PC-9 (cell line): ENCODE data around the gene PRIMA1. TPM values are rescaled to one million over a fixed set of nuclear protein-coding genes. Genes with fewer than 3 reads are reported as not detected.

Experiments
- BruUV-seq: library from RNA; stranded (reverse); fragments of 400-500 nt; replicated peaks from 2 replicates; lab custom pipeline; 2021; lab: Mats Ljungman, UMichigan
- CTCF ChIA-PET: fragments of 300-600 bp; sonication (Branson Sonifier 250); formaldehyde crosslinking; loops from one replicate; lab custom pipeline; 2022; ENCODE audit warnings: antibody characterized with exemption; lab: Charles Lee
- POLR2A ChIA-PET: fragments of 300-600 bp; sonication (Branson Sonifier 250); formaldehyde crosslinking; loops from one replicate; lab custom pipeline; 2022; ENCODE audit warnings: antibody characterized with exemption; ENCODE audit not compliant: unreplicated experiment; lab: Charles Lee
- DNase-seq, 2 experiments: peaks; one replicate each; pipeline versions ENCODE4 v3.0.0 to v3.0.0-alpha.2; 2015 to 2022; ENCODE audit warnings: mixed read lengths in 1 of 2
- H2AFZ ChIP-seq: fragments of 200-600 bp; sonication (generic); 2 replicates; pipeline ENCODE4 v1.8.1; 2017; ENCODE audit warnings: antibody characterized with exemption
- H3F3A ChIP-seq: fragments of 200-600 bp; sonication (generic); 2 replicates; pipeline ENCODE4 v1.8.1; 2017; ENCODE audit warnings: antibody characterized with exemption, mild to moderate bottlenecking, low read depth; ENCODE audit not compliant: insufficient read depth
- H3K27ac ChIP-seq: fragments of 200-600 bp; sonication (generic); 2 replicates; pipeline ENCODE4 v1.6.1; 2016; ENCODE audit warnings: mixed run types
- H3K27me3 ChIP-seq: fragments of 200-600 bp; sonication (generic); 2 replicates; pipeline ENCODE4 v1.6.1; 2016; ENCODE audit warnings: low read depth, mixed run types; ENCODE audit not compliant: insufficient read depth
- H3K36me3 ChIP-seq: fragments of 200-600 bp; sonication (generic); 2 replicates; pipeline ENCODE4 v1.6.1; 2016; ENCODE audit warnings: low read depth, mixed run types
- H3K4me1 ChIP-seq: fragments of 200-600 bp; sonication (generic); replicated peaks from 2 replicates; pipeline ENCODE4 v1.6.1; 2016; ENCODE audit warnings: mixed run types; ENCODE audit not compliant: insufficient read depth
- H3K4me2 ChIP-seq: fragments of 200-600 bp; sonication (generic); 2 replicates; pipeline ENCODE4 v1.6.1; 2017; ENCODE audit warnings: mixed run types
- H3K4me3 ChIP-seq: fragments of 200-600 bp; sonication (generic); 2 replicates; pipeline ENCODE4 v1.6.1; 2016; ENCODE audit warnings: mixed run types
- H3K79me2 ChIP-seq: fragments of 200-600 bp; sonication (generic); 2 replicates; pipeline ENCODE4 v1.6.1; 2017; ENCODE audit warnings: low read depth, mixed run types
- H3K9me2 ChIP-seq: fragments of 200-600 bp; sonication (generic); 2 replicates; pipeline ENCODE4 v1.8.1; 2017; ENCODE audit warnings: mild to moderate bottlenecking; ENCODE audit not compliant: insufficient read depth
- H3K9me3 ChIP-seq: fragments of 200-600 bp; sonication (generic); 2 replicates; pipeline ENCODE4 v1.8.1; 2016; ENCODE audit warnings: low read depth; ENCODE audit not compliant: insufficient read depth
- H4K20me1 ChIP-seq: fragments of 200-600 bp; sonication (generic); 2 replicates; pipeline ENCODE4 v1.8.1; 2017; ENCODE audit not compliant: insufficient read depth
- EZH2 ChIP-seq: fragments of 200-600 bp; sonication (generic); IDR thresholded peaks from 2 replicates; pipeline ENCODE4 v1.8.0; 2017; ENCODE audit warnings: antibody characterized with exemption, low read depth
- intact Hi-C: fragments of 100-400 bp; cut with micrococcal nuclease; formaldehyde crosslinking; loops from one replicate; pipeline ENCODE4 v1.10.0; 2022; ENCODE audit not compliant: unreplicated experiment
- total RNA-seq: library from RNA; stranded (reverse); gene quantifications from 2 replicates; pipeline ENCODE4 v1.2.3, GENCODE V29; 2021
- TF ChIP-seq, protein P1 (sequence below): fragments of 200-600 bp; sonication (generic); conservative IDR thresholded peaks from 2 replicates; pipeline ENCODE4 v1.6.1; 2017; ENCODE audit warnings: mixed run types, antibody characterized with exemption, mild to moderate bottlenecking, moderate library complexity

The PRIMA1 gene
- total RNA-seq, 1 experiment from 2014 or later, result not detected

DNA sequence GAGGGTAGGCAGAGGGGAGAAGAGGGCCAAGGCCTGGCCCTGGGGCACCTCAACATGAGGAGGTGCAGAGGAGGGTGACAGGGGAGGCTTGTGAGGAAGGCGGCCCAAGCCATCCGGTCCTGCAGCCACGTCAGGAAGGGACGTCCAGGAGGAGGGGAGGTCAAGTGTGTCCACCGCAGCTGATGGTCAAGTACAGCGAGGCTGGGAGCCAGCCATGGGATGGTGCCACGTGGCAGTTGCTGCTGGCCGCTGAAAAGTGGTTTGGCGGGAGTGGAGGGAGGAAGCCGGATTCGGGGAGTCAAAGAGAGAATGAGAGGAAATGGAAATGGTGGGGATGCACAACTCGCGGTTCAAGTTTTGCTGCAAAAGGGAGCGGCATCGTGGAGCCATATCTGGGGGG, 41.2 kb downstream of the PRIMA1 start:
- ChIA-PET POLR2A (no interaction called here), CTCF (no interaction called here)
- Histone ChIP-seq H2AFZ (no peak overlapping the region), H3K4me3 (no peak overlapping the region), H4K20me1 (no peaks in the 10 kb centered on the region), H3F3A (no peaks in the 10 kb centered on the region), H3K27me3 (peaks cover 88% of the 10 kb centered on the region), H3K79me2 (no peaks in the 10 kb centered on the region), H3K4me1 (no peaks in the 10 kb centered on the region), H3K4me2 (no peak overlapping the region), H3K27ac (no peak overlapping the region), H3K9me2 (no peaks in the 10 kb centered on the region), H3K9me3 (no peaks in the 10 kb centered on the region), H3K36me3 (no peaks in the 10 kb centered on the region)
- intact Hi-C loops, result no loop called here
- DNase-seq, result no peak
- TF ChIP-seq EZH2, result no peak
- TF ChIP-seq, protein P1, sequence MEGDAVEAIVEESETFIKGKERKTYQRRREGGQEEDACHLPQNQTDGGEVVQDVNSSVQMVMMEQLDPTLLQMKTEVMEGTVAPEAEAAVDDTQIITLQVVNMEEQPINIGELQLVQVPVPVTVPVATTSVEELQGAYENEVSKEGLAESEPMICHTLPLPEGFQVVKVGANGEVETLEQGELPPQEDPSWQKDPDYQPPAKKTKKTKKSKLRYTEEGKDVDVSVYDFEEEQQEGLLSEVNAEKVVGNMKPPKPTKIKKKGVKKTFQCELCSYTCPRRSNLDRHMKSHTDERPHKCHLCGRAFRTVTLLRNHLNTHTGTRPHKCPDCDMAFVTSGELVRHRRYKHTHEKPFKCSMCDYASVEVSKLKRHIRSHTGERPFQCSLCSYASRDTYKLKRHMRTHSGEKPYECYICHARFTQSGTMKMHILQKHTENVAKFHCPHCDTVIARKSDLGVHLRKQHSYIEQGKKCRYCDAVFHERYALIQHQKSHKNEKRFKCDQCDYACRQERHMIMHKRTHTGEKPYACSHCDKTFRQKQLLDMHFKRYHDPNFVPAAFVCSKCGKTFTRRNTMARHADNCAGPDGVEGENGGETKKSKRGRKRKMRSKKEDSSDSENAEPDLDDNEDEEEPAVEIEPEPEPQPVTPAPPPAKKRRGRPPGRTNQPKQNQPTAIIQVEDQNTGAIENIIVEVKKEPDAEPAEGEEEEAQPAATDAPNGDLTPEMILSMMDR, result no peak
- BruUV-seq, result no TSS peak

- BruUV-seq, result no TSS peak
- no peaks in the 10 kb centered on the region for H3K36me3 ChIP-seq
- ChIA-PET POLR2A (no interaction called here), CTCF (no interaction called here)
- intact Hi-C loops, result no loop called here
- no peaks in the 10 kb centered on the region for H3F3A ChIP-seq
- DNase-seq, result no peak
- no peaks in the 10 kb centered on the region for H4K20me1 ChIP-seq
- no peak overlapping the region for H2AFZ ChIP-seq
- no peak overlapping the region for H3K27ac ChIP-seq
- H3K4me3 ChIP-seq, result no peak overlapping the region
- peaks cover 90% of the 10 kb centered on the region for H3K27me3 ChIP-seq
- no peaks in the 10 kb centered on the region for H3K79me2 ChIP-seq
- no peak overlapping the region for H3K4me2 ChIP-seq
- TF ChIP-seq, protein P1, result no peak
- no peak for TF ChIP-seq EZH2
- H3K4me1 ChIP-seq, result no peaks in the 10 kb centered on the region
- H3K9me3 ChIP-seq, result no peaks in the 10 kb centered on the region
- H3K9me2 ChIP-seq, result no peaks in the 10 kb centered on the region
Observed at GRCh38 chr14:93745603-93746273, 42.5 kb downstream of the PRIMA1 start.

DNA sequence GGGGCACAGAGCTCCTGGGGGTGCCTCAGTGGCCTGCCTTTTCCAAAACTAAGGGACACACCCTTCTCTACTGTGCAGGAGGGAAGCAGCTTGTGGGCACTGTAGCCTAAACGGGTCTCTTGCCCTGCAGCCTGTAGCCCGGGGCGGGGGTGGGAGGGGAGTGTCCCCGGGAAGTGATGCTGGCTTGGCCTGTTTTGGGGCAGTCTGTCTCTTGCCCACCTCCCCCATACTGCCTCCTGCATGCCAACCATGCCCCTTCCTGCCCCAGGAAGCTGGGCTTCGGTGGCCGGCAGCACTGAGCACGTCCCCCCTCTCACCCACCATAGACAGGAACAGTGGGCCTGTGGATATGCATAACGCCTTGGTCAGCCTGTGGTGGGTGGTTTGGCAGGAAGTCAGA, 43.4 kb downstream of the PRIMA1 start:
- no peak for DNase-seq
- Histone ChIP-seq H3K4me3 (no peak overlapping the region), H3F3A (no peaks in the 10 kb centered on the region), H3K27me3 (peaks cover 87% of the 10 kb centered on the region), H2AFZ (no peak overlapping the region), H3K9me3 (no peaks in the 10 kb centered on the region), H3K27ac (no peak overlapping the region), H3K79me2 (no peaks in the 10 kb centered on the region), H3K4me2 (no peak overlapping the region), H3K4me1 (no peaks in the 10 kb centered on the region), H3K36me3 (no peaks in the 10 kb centered on the region), H4K20me1 (no peaks in the 10 kb centered on the region), H3K9me2 (no peaks in the 10 kb centered on the region)
- no TSS peak for BruUV-seq
- CTCF ChIA-PET, result no interaction called here
- POLR2A ChIA-PET, result no interaction called here
- TF ChIP-seq EZH2, result no peak
- TF ChIP-seq, protein P1, result no peak
- intact Hi-C loops, result no loop called here
